Measurements from ENCODE around the gene RSU1. TPM values are rescaled to one million over a fixed set of nuclear protein-coding genes. Genes with fewer than 3 reads are reported as not detected.

Gene RSU1
- total and polyA plus RNA-seq, 10 of the 15 experiments (the other 5 are each of a cell fraction or from before 2014, with no cell fraction given) = 49.2 to 139 (median 81.3) TPM

GRCh38 chr10:16585103-16585502, 232.1 kb downstream of the RSU1 start:
- Histone ChIP-seq H3K27me3 (replicated peaks in 1 of 2; ENCODE audit: control insufficient read depth in 2 of 2, insufficient read depth in 2 of 2, low read length in 1 of 2) (no peaks in the 10 kb centered on the region), H3K4me3 (no peak overlapping the region), H2AFZ (ENCODE audit: control insufficient read depth, low read depth, low read length) (peak overlapping the region; percentile 46; the same call in 1 of the 2 replicates), H3K79me2 (ENCODE audit: control insufficient read depth, insufficient read depth, low read length) (no peaks in the 10 kb centered on the region), H3K4me1 (ENCODE audit: control insufficient read depth, insufficient read depth, low read length) (peaks cover 29% of the 10 kb centered on the region), H3K36me3 (ENCODE audit: control insufficient read depth in 2 of 2, insufficient read depth in 2 of 2, low read length in 1 of 2) (no peaks in the 10 kb centered on the region), H3K4me2 (ENCODE audit: control insufficient read depth, insufficient read depth) (peak overlapping the region; percentile 84), H3K27ac (ENCODE audit: control insufficient read depth, insufficient read depth) (peak overlapping the region; percentile 76), H3K9me3 (replicated peaks; ENCODE audit: control insufficient read depth, insufficient read depth, low read length) (no peaks in the 10 kb centered on the region; the same call in 2 of the 3 replicates), H4K20me1 (ENCODE audit: control insufficient read depth, insufficient read depth) (no peaks in the 10 kb centered on the region), H3K9ac (ENCODE audit: control insufficient read depth, insufficient read depth, low read length) (no peak overlapping the region)
- FAIRE-seq (no peak), DNase-seq (ENCODE audit: low read depth, low spot score) (peak; percentile 48), ATAC-seq (peak; percentile 69)
- RAD21 ChIA-PET (ENCODE audit: unreplicated experiment) = interaction anchor here (0.9 to 1.2 kb wide), 4 partner anchors 8 to 44 kb away, joined by 3 to 4 read pairs (median 4); no protein-coding TSS in a partner anchor
- CTCF ChIA-PET = interaction anchor here (1.2 to 2.6 kb wide), 4 partner anchors 15 to 192 kb away, joined by 3 to 14 read pairs (median 4); no protein-coding TSS in a partner anchor
- in situ Hi-C loops (cut with MboI) (no loop called here), intact Hi-C loops (cut with micrococcal nuclease; ENCODE audit: unreplicated experiment) (loop anchor here (5.0 to 10.0 kb wide), 4 partner anchors 182 to 1710 kb away; partner anchors contain the start of genes DCLRE1C and MEIG1)
- POLR2A ChIA-PET = interaction anchor here (1.1 to 1.3 kb wide), 3 partner anchors 13 to 182 kb away, joined by 3 to 6 read pairs (median 4); no protein-coding TSS in a partner anchor
- SMC1A ChIA-PET (ENCODE audit: uncharacterized antibody, unreplicated experiment) = interaction anchor here (0.8 to 4.6 kb wide), 8 partner anchors 9 to 232 kb away, joined by 3 to 29 read pairs (median 3); partner anchors contain the start of gene RSU1
- BruUV-seq (replicated peaks) = no TSS peak
- 0% methylated on average over 6 of the region's 6 CpGs for WGBS (ENCODE audit: insufficient coverage, insufficient replicate concordance, low lambda C conversion rate, missing lambda C conversion rate)
- TF ChIP-seq SRF (IDR thresholded peaks at IDR 0.05; ENCODE audit: low read depth in 2 of 2, low read length in 2 of 2) = no peak
- TF ChIP-seq EP300 (IDR thresholded peaks at IDR 0.05; ENCODE audit: borderline replicate concordance in 1 of 2, control insufficient read depth in 1 of 2, low read depth in 2 of 2, low read length in 2 of 2) = peak; percentile 51 to 68; a peak in 2 of 4 replicates
- no peak for TF ChIP-seq ELK1 (IDR thresholded peaks at IDR 0.05; ENCODE audit: low read depth, low read length)
- TF ChIP-seq HSF1 (IDR thresholded peaks at IDR 0.05; ENCODE audit: low read depth, low read length) = no peak
- TF ChIP-seq TCF7 (IDR thresholded peaks at IDR 0.05; ENCODE audit: borderline replicate concordance) = no peak
- TF ChIP-seq ATF7 (IDR thresholded peaks at IDR 0.05; ENCODE audit: low read depth) = no peak
- TF ChIP-seq ATF2 (IDR thresholded peaks at IDR 0.05; ENCODE audit: low read length) = peak; percentile 40
- TF ChIP-seq SMAD5 (IDR thresholded peaks at IDR 0.05; ENCODE audit: low read depth) = no peak
- no peak for TF ChIP-seq ZBTB40 (IDR thresholded peaks at IDR 0.05; ENCODE audit: borderline replicate concordance)
- TF ChIP-seq RAD51 (IDR thresholded peaks at IDR 0.05) = no peak
- no peak for TF ChIP-seq USF2 (IDR thresholded peaks at IDR 0.05; ENCODE audit: borderline replicate concordance, low read depth, low read length)
- no peak for TF ChIP-seq CHD2 (IDR thresholded peaks at IDR 0.05; ENCODE audit: borderline replicate concordance, low read depth, low read length)
- peak; percentile 84 for TF ChIP-seq BCL11A (IDR thresholded peaks at IDR 0.05; ENCODE audit: low read depth, low read length)
